Germinal center (tissue), 1 donor: ENCODE results near the gene EZH1.

Experiments used
- DNase-seq: peaks from one replicate; pipeline ENCODE4 v3.0.0; 2012; ENCODE audit warnings: mixed read lengths, low spot score

EZH1 gene

DNA sequence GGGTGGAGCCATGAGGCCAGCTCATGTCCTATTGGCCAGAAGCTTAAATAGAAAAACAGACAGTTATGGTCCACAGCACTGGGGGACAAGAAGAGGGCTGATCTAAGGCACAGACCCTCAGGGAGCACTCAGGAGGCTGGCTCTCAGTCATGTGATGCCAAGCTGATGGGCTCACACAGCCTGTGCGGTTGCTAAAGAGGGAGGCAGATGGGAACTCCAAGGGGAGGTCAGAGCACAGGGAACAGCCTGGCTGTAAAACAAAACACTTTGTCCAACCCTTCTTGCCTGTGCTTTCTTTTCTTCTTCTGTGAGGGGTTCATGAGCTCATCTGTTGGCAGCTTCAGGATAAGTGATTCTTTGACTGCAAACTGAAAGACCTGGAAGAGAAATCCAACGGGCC lies 35.3 kb downstream of the EZH1 start:
- DNase-seq = no peak

DNA sequence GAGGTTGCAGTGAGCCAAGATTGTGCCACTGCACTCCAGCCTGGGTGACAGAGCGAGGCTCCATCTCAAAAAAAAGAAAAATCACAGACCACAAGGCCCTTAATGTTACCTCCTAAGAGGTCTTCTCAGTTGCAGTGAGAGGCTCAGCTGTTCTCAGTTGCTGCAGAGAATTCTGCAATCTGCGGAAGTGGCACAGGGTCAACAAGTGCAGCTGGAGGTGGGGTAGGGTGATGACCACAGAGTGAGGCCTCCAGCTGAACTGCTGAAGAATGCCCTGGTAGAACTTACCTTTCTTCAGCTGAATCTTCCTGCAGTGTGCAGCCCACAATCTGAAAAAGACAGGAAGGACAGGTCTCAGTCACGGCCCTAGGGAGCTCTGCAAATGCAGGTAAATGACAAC lies 36.3 kb downstream of the EZH1 start:
- DNase-seq = no peak

DNA sequence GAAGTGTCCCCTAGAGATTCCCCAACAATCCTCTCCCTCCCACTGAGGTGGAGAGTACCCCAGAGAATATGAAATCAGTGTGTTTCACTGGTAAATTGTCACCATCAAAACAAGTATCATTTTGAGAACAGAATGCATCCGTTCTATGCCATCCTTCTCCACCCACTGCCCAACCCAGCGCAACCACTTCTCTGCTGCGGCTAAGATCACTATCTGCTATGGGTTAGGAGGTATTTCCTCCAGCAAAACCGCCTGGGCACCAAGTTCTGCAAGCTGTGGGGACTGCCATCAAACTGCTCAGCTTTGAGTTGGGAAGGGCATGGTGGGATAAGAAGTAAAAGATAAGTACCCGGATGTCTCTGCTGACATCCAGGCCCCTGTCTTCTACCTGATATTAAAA lies 38.1 kb downstream of the EZH1 start:
- no peak for DNase-seq

DNA sequence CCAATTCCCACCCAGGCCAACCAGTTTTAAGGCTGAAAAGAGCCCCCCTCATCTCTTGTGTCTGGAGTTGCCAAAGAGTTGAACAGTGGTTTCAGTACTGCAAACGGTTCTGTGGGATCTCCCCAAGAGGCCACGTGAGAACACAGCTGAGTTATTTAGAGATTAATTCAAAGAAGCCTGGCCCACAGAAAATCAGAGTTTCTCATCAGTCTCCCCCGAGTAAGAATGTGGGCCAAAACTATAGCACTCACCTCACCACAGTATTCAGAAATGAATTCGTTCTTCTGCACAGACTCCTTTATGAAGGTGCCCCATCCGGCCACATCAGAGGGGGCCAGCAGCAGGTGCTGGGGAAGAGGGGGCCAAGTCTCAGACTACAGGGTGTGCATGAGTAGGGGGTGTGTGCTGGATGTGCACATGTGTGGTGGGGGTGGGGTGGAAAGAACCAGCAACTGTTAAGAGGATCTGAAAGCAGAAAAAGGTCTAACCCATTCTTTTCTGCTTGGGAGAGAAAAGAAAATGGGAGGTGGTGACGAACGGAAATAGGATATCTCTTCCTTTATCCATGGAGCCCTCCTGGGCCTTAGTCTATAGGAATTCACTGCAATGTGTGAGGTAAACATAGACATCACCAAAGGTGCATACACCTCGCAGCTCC lies 39.9 kb downstream of the EZH1 start:
- DNase-seq = peak; percentile 28

DNA sequence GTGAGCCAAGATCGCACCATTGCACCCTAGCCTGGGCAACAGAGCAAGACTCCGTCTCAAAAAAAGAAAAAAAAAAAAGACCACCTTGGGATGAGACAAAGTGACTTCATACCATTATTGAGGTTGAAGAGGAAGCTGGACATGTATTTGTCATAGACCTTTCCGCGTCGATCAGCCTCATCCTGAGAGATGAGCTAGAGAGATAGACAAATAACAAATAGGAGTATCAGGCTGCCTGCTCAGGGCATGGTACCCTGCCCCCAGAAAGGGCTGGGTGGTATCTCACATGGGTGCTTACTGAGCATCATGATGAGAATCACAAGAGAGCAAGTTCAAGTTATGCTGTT lies 40.4 kb downstream of the EZH1 start:
- DNase-seq = no peak

DNA sequence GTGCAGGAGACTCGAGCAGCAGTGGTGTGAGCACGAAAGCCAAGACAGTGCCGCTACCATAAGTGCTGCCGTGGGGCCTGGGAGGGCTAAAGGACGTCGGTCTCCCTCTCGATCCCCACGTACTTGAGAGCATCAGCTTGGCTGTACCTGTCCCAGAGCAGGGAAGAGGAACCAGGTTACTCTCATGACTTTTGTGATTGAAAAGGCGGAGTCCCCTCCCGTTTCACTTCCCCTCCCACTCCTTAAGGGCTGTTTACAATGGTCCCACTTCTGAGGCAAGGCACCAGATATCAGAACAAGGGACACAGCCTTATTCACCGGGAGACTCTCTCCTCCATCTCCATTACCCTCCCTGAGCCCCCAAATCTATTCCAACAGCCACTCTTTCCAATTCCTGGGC lies 42.4 kb downstream of the EZH1 start:
- peak; percentile 49 for DNase-seq

DNA sequence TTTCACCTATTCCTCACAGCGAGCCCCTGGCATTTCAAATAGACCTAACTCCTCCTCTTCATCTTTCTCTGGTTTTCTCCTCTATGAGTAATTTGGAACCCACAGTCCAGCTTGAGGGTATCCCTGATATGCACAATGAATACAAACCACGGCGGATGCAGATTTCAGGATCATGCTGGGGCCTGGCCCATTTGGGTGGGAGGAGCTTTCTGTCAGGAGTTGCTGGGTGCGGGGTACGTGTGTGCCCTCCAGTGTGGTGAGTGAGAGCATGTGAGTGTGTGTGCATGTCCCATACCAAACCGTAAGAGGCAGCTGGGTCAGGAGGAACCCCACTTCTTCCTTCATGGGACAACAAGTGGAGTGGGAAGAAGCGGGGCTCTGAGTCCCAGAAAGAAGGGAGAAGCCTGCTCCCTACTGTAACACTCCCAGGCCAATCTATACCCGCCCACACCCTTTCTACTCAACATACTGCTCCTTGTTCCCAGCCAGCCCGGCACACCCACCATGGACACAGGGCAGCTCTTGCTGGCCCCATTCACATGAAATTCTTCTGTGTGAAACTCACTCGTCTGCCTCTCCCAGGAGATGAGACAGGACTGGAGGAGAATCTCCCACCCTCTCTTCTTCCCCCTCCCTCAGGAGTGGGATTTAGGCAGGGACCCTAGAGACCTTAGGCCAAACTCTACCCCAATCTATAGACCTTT lies 44.1 kb downstream of the EZH1 start:
- DNase-seq = no peak

DNA sequence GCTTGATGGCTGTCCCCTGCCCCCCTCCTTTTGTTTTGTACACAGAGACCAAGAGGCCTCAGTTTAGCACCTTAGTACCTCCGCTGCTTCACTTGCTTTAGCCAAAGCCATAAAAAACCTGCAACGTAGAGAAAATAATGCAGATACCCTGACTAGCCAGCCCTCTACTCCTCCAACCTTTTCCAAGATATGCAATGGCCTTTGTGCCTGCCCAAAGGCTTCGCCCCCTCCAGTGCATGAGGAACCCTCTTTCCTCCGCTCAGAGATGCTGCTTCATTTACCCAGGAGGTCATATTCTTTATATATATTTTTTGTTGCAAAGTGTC lies 45.5 kb downstream of the EZH1 start:
- DNase-seq = no peak

DNA sequence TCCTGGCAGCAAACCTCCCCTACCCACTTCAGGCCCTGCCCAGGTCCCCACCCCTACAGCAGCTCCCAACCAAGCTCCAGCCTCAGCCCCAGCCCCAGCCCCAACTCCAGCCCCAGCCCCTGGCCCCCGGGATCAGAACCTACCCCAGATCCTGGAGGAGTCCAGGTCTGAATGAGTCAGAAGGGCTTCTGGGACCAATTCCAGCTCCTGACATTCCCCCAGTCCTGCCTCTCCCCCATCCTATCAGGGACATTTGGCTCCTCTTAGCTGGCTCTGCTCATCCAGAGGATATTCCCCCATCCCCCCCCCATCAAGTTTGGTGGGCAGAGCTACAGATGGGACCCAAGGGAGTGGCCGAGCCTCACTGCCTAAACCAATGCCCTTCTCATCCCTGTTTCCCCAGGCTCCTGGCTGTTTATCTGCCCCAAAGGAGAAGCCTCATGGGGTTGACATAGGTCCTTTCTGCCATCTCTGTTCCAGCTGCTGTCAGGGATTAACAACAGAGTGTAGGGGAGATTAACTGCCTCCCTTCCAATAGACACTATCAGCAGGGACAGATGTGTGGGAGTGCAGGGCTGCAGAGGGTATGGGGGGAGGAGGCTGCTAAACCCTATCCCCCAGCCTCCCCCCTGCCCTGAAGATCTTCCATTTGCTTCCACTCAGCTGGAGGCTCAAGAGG lies 46.0 kb downstream of the EZH1 start:
- peak; percentile 2 for DNase-seq

DNA sequence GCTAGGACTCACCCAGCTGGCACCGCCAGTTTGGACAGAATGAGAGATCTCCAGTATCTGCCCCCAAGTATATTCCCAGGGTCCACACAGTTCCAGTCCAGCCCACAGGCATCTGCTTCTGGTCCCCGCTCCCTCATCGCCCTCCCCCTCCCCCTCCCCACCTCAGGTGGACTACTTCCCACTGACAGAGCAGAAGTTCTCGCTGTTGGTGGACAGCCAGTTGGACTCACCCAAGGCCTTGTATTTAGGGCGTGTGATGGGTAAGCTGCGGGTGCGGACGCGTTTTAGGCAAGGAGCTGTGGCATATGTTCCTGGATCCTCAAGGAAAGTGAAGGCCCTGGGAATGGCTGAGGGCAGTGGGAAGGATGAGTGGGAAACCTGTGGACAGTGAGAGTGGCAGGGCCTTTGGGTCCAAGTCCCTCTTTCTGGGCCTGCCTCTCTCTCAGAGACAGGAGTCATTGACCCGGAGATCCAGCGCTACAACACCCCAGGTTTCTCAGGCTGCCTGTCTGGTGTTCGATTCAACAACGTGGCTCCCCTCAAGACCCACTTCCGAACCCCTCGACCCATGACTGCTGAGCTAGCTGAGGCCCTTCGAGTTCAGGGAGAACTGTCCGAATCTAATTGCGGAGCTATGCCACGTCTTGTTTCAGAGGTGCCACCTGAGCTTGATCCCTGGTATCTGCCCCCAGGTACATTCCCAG lies 47.6 kb downstream of the EZH1 start:
- peak; percentile 1 for DNase-seq

DNA sequence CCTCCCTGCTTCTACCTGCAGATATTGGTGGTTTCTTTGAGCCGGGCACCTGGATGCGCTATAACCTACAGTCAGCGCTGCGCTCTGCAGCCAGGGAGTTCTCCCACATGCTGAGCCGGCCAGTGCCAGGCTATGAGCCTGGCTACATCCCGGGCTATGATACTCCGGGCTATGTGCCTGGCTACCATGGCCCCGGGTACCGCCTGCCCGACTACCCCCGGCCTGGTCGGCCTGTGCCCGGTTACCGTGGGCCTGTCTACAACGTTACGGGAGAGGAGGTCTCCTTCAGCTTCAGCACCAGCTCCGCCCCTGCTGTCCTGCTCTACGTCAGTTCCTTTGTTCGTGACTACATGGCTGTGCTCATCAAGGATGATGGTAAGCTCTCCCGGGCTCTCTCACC lies 49.3 kb downstream of the EZH1 start:
- DNase-seq = peak; percentile 1

DNA sequence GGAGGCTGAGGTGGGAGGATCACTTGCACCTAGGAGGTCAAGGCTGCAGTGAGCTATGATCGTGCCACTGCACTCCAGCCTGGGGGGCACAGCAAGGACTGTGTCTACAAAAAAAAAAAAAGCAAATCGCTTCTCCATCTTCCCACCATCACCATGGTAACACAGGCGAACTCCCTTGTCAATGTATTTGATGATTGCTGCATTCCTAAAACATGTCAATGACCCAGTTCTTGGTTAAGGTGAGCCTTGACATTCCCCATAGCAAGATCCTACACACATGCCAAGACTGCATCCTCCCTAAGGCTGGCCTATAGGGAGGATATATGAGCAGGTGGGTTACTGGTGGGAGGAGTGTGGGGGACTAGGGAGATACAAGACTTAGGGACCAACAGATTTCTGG lies 50.3 kb downstream of the EZH1 start:
- DNase-seq = peak; percentile 1

DNA sequence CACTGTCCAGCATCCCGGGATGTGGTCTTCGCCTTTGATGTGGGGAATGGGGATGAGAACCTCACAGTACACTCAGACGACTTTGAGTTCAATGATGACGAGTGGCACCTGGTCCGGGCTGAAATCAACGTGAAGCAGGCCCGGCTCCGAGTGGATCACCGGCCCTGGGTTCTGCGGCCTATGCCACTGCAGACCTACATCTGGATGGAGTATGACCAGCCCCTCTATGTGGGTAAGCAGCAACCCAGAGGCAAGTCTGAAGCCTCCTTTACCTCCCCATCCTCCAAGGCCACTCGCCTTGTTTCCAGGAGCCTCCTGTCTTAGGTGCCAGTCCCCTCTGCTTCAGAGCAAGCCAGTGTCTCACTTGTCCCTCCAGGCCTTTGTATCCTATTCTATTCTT lies 52.4 kb downstream of the EZH1 start:
- DNase-seq = no peak

DNA sequence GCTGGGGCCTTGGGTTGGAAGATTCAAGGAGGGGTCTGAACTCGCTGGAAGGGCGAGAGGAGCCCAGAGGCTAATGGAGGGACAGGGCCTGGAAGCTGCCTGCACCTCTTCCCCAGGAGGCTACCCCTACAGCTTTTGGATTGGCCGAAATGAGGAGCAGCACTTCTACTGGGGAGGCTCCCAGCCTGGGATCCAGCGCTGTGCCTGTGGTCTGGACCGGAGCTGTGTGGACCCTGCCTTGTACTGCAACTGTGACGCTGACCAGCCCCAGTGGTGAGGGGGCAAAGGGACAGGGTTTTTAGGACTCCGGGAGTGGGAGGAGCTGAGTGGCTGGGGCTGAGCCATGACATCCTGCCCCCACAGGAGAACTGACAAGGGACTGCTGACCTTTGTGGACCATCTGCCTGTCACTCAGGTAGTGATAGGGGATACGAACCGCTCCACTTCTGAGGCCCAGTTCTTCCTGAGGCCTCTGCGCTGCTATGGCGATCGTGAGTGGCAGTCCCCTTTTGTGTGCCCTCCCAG lies 53.8 kb downstream of the EZH1 start:
- no peak for DNase-seq

DNA sequence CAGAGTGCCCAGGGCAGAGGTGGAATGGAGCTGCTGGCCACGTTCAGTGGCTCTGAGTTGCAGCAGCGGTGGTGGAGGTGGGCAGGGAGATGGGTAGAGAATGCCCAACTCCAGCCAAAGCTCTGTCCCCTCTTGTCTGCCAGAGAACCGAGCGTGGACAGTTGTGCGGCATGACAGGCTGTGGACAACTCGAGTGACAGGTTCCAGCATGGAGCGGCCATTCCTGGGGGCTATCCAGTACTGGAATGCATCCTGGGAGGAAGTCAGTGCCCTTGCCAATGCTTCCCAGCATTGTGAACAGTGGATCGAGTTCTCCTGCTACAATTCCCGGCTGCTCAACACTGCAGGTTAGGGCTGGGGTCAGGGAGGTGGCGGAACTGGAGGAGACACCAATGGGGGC lies 54.2 kb downstream of the EZH1 start:
- DNase-seq = no peak

DNA sequence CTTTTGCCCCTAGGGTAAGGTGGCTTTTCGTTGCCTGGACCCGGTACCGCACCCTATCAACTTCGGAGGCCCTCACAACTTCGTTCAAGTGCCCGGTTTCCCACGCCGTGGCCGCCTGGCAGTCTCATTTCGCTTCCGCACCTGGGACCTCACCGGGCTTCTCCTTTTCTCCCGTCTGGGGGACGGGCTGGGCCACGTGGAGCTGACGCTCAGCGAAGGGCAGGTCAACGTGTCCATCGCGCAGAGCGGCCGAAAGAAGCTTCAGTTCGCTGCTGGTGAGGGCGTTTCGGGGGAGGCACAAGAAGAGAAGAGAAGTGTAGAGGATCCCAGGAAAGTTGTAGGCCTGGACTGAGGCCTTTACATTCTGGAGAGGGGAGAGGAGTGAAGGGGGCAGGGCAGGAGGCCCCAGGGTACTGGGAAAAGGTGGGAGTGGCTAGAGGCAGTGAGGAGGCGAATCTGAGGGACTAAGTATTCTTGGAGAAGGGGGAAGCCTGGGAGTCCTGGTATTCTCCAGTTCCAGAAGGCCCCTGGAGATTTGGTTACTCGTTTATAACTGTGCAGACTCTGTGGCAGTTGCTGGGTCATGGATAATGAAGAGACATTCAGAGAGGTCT lies 57.0 kb downstream of the EZH1 start:
- no peak for DNase-seq

DNA sequence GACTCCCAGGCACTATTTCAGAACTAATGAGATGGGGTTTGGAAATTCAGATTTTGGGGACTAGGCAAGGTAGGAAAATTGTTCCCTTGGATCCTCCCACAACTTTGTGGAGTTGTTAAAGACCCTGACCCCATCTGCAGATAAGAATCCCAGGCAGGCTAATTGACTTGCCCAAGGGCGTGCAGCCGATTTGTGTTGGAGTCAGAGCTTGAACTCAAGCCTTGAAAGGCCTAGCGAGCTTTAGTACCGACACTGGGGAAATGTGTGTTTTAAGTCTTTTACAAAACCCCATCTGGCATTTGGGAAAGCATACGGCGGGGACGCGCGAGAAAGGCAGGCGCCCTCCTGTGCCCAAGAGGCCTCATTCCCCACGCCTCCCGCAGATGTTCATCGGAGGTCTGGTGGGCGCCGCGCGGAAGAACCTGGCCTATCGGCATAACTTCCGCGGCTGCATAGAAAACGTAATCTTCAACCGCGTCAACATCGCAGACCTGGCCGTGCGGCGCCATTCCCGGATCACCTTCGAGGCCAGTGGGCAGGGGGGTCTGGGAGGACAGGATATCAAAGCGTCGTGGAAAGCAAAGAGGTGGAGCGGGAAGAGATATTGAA lies 58.2 kb downstream of the EZH1 start:
- DNase-seq = no peak

DNA sequence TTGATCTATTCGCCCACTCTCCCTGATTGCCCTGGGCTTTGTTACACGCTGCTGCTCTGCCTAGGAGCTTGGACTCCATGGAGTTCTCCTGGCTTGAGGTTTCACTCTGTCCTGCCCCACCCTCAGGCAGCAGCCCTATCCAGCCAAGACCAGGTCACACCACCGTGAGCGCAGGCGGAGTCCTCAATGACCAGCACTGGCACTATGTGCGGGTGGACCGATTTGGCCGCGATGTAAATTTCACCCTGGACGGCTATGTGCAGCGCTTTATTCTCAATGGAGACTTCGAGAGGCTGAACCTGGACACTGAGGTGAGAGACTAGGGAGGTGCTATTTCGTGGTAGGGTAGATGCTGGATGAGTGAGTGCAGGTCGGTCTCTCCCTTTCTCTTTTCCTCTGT lies 59.0 kb downstream of the EZH1 start:
- no peak for DNase-seq

DNA sequence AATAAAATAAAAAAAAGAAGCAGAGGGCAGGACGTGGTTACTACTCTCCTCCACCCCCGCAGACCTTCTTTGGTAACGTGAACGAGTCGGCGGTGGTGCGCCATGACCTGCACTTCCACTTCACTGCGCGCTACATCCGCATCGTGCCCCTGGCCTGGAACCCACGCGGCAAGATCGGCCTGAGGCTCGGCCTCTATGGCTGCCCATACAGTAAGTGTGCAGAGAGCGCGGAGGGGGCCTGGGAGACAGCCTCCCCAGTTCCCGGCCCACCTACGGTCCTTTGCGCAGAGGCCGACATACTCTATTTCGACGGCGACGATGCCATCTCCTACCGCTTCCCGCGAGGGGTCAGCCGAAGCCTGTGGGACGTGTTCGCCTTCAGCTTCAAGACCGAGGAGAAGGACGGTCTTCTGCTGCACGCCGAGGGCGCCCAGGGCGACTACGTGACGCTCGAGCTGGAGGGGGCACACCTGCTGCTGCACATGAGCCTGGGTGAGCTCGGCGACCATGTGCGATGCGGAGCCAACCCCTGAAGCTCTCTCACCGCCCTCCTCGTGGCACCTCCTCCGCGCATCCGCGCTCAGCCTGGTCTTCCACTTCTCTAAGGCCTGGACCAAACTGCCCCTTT lies 59.8 kb downstream of the EZH1 start:
- no peak for DNase-seq

DNA sequence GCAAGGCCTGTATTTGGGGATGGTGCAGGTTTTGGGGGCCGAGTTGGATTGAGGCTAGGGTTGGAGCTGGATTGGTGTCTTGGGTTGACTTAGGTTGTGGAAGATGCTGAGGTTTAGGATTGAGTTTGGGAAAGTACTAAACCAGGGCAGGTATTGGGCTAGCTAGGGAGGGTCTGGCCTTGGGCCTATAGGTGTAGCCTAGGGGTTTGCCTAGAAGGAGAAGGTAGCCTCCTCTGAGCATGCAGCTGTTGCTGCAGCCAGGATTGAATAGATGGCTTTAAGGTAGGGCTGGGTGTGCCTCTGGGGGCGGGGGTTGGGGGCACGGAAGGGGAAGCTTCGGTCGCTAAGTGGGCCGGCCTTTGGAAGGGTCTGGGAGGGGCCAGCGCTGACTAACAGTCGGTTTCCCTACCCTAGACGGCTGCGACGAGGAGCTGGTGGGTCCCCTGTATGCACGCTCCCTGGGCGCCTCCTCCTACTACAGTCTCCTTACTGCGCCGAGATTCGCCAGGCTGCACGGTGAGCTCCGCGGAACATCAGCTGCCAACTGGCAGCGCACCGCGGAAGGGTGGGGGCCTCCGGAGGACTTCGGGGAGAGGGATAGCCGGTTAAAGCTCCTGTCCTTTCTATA lies 61.3 kb downstream of the EZH1 start:
- DNase-seq = no peak
